ENCODE data around the gene PDLIM4.
A peak's percentile ranks its signal among the peaks of the same experiment; 100 is the strongest.

PDLIM4 gene

DNA sequence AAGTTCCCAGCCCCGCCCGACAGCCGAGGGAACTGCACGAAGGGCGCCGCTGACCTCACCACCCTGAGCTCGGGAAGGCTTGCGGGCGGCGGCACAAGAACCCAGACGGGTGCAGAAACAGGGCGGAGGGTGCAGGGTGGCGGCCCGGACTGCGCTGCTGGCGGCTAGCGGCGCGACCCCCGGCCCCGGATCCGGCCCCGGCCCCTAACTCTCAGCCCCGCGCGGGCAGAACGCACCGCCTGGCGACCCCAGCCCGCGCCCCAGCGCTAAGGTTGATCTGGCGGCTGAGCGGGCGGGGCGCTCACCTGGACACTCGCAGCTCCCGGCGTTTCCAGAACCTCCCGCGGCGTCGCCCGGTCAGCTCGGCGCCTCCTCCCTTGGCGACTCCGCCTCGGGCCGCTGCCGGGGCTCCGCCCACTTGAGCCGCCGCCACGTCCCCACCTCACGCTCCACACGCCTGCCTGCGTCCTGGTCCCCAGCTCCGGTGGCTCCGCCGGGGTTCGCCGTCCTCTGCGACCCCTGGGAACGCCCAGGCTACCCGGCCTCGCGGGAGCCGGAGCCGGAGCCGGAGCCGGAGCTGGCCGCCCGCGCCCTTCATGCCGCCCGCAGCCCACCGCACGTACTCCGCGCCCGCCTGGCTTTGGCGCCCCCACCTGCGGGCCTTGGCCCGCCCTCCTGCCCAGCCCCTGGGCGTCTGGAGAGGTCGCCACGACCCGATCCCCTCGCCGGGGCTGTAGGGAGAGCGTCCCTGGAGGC, 29.8 kb upstream of the PDLIM4 start, which contains the start of gene P4HA2:
P4HA2 (minus strand) TSS at position 369 of the 756 bp plus-strand sequence. CDS start 9,227 bp downstream, outside the sequence.
- DNase-seq = peak; percentile 34

DNA sequence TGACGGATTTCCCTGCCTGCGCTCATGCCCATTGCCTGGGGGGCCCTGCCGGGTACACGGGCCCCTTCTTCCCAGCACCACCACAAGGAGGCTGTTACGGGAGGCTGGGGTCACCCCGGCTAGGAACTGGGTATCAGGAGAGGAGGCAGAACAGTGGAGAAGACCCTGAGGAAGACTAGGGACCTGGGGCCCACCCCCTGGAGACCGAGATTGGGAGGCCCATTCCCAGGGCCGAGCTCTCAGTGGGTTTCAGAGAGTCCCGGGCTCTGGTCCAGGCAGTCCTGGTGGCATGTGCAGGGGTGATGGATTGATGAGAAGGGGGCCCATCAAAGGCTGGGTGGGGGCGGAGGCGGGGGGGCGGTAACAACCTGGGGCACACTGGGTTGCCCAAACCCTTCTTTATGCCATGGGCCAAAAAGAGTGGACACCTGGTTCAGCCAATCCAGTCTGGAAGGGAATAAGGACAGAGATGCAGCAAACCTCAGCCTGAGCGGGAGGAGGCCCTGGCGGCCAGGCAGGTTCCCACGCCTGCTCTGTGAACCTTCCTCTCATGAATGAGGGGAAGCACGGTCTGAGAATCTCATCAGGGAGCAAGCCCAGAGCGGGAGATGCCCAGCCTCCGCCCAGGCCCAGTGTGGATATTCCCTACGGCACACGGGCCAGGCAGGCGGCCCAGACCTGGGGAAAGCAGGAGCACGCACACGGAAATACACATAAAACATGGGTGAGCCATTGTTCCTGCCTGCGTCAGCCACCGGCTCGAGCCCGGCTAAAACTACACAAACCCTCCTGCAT, 29.1 kb upstream of the PDLIM4 start:
- DNase-seq = no peak

DNA sequence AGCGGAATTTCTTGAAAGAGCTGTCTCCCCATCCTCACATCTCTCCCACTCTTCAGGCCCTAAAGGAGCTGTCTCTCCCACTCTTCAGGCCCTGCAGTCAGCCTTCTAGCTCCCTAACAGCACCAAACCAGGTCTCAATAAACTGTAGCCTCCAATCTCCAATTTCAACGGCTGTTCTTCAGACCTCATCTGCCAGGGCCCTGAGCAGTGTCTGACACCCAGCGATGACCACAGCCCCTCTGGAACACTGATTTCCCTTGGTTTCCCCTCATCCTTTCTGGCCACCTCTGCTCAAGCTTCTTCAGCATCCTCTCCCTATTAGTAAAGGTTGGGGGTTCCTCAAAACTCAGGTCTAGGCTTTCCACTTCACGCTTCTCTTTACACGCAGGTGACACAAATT, 28.3 kb upstream of the PDLIM4 start:
- DNase-seq = no peak

DNA sequence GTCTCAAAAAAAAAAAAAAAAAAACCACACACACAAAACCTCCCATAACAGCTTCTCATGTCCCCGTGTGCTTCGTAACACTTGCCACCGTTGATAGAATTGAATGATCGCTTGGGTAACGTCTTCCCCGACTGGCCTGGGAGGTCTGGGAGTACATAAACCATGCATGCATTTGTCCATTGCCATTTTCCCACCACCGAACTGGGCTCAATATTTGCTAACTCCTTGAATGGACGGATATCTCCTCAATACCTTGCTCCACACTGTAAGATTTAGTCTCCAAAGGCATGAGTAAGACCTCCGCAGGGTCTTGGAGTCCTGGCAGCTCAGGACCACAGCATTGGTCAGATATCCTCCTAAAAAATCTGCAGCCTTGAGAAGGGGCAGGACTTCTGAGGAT, 26.6 kb upstream of the PDLIM4 start:
- no peak for DNase-seq

DNA sequence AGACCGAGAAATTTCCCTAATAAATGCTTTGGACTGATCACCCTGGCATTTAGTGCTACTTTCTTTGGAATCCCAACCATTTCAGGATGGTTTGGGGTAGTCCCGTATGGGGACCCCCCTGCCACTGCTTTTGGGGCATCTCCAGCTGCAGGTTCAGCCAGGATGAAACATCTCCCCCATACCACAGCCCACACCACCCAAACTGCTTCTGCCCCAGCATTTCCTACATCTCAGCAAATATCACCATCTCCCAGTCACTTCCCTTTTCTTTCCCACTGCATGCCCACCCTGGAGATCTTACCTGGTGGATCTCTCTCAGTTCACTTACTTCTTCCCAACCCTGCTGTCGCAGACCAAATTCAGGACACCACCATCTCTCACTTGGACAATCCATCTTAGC, 25.0 kb upstream of the PDLIM4 start:
- no peak for DNase-seq

DNA sequence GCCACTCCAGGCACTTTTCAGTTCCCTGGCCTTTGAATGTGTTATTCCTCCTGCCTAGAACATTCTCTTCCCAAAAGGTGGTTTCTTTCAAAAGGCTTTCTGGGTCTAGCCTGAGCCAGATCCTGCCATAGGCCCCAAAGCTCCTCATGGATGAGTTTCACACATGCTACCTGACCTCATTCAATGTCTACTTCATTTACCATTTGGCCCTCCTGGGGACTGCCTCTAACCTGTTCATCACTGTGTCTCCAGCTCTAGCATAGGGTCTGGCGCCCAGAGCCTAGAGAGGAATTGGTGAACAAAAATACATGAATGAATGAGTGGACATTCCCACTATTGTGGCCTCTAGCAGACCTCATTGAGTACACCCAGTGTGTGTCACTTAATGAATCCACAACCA, 24.4 kb upstream of the PDLIM4 start:
- no peak for DNase-seq

DNA sequence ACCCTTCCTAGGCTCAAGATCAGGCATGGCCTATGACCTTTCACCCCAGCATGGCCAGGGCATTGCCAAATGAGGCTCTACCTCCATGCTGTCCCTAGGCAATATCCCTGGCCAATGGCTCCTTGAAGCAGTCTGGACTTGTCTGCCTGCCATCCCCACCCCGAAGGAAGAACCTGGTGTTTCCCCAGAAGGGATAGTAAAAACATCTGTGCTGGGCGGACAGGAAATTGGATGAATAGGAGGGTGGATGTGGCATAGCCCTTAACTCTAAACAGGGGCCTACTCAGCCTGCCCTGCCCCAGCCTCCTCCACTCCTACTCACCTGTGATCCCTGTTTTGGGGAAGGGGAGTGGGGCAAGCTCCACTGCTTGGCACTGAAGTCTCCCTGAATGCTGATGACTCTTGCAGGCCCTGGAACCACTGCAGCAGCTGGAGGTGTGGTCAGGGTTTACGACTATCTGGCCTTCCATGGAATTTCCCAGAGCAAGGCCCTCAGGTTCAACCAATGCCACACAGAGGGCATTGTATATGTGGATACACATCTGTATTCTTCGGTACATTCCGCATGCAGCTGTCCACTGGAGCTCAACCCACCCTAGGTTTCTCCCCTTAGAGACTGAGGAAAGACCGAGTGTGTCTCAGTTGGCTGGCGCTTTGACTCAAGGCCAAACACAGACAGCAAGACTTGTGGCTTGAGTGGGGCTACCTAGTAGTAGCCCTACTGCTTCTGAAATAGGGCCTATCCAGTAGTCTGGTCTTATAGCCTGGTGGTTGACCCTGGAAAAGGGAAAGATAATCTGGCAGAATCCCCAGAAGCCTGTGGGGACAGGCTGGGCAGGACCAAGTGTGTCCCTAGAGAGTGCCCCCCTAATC, 23.4 kb upstream of the PDLIM4 start:
- DNase-seq = no peak

DNA sequence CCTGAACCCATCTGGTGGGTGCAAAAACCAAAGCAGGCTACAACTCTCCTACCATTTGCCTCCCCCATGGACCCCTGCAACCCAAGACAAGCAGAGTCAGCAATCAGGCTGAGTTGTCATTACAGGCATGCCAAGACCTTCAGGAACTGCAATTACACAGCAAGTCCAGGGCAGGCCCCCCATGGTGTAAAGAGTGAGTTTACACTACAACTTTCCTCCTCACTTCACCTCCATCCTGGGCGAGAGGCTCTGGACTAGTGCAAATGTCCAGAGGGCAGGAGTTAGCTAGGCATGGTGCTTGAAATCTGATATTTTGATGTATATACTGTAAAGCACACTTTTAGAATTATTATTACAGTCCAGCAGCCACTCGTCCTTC, 22.8 kb upstream of the PDLIM4 start:
- no peak for DNase-seq

DNA sequence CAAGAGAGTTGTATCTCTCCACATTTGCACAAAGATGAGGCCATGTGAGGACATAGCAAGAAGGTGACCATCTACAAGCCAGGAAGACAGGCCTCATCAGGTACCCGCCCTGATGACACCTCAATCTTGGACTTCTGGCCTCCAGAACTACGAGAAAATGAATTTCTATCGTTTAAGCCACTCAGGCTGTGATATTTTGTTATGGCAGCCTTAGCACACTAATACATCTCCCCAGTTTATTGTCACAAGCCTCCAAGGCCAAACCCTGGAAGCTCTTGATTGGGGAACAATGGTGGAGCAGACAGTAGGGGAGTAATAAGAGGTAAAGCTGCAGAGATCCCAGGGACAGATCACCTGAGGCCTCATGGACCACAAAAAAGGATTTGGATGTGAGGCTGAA, 22.2 kb upstream of the PDLIM4 start:
- DNase-seq = no peak

DNA sequence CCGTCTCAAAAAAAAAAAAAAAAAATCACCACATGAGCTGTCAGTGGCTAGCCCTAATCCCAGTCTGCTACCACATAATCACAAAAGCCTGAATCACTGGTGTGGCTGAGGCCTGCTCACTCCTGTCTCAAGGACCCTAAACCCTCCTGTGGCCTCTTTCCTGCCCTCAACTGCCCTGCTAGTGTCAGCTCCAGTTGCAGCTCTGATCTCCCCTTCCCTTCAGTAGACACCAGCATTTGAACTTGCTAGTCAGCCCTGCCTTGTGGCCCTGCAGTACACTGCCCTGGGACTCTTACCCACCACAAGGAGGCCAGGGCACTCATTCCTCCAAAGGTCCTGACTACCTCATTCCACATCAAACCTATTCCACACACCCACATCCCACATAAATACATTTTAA, 20.4 kb upstream of the PDLIM4 start:
- no peak for DNase-seq

DNA sequence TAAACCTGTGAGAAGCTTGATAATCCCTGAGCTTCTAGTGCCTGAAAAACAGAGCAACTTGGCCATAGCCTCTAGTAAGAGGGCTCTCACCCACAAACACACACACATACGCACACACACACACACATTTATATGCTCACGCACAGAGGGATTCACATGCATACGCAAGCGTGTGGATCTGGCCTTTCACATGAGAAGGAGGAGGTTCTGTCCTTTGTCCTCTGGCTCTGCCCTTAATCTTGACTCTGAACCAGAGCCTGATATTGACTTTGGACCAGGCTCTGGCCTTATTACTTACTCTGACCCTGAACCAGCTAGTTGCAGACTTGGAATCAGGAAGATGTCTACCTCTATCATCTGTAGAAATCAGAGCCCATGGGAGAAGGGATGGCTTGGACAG, 19.8 kb upstream of the PDLIM4 start:
- DNase-seq = no peak

DNA sequence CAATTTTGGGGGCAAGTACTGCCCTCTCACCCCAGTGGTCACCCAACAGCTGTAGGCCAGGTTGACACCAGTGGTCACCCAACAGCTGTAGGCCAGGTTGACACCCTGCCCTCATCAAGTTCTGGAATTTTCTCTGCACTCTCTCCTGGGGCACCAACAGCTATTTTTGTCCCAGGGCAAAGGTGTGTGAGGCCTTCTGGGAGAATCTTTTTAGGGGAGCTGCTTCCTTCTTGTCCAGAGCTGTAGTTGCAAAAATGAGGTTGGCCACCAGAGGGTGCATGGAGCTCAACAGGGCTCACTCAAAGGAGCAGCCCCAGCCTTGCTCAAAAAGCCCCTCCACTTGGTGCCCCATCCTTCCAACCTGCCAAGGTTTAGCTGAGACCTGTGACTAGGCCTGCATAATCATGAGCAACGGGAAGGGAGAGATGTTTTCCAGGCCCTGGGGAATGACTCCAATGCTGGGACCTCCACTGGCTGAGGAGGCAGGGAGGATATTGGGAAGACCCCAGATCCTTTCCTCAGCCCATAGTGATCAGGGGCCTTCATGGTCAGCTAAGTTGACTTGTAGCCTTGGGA, 19.2 kb upstream of the PDLIM4 start:
- DNase-seq = peak; percentile 7

DNA sequence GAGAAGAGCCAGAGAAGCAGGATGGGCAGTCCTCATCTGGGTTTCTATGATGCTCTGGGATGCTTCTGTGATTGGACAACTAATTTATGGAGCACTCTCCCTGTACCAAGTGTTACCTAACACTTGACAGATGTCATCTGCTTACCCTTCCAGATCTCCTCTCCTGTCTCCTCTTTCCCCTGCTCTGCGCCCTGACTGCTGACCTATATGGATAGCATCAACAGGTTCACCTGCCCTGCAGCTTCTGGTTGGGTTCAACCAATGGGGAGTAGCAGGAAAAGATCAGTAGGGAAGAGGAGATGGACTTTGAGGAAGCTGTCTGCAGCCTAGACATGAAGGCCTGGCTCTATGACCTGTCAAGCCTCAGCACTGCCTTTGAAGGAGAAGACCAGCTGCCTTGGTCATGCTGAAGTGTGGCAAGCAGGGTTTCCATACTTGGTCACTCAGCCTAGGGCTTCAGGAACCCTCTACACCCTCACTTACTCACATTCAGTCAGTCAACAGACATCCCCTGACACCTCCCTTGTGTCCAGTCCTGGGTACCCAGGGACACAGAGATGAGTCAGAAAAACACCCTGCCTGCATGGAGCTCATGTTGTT, 18.5 kb upstream of the PDLIM4 start:
- no peak for DNase-seq

DNA sequence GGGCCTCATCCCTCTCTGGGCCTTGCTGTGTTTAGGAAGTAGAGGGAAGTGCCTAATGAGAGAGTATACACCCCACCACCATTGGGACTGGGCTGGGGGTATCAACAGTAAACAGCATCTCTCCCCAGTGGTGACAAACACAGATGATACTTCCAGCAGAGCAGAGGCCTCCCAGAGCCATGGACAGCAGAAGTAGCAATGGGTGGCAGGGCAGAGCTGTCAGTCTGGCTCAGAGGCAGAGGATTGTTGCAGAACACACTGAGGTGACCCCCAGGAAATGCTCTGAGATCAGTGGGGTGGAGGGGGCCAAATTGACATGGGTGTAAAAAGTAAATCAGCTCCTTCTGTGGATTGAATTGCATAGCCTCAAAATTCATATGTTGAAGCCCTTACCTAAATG, 17.7 kb upstream of the PDLIM4 start:
- DNase-seq = no peak

DNA sequence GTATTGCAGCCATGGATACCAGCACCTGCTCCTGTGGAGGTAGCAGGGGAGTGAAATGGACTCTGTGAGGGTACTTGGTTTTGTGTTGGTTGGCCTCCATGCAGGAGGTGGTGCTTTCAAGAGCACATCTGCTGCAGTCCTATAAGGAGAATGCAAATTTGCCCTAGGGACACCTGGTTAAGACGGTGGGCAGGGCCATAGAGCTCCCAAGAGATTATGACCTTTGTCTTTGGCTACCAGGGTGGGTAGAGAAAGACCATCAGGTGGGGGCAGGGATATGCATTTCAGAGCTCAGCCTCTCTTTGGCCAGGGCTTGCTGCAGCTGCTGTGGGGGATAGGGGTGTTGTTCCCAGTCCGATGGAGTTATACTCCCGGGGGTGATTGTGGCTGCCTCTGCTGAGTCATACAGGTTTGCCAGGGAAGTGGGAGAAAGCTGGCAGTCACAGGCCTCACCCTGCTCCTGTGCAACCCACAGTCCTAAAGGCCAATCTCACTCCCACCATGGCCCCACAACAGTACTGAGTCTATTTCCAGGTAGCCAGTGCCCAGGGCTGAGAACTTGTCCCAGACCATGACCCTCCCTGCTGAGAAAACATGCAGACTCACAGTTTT, 14.0 kb upstream of the PDLIM4 start:
- DNase-seq = no peak

DNA sequence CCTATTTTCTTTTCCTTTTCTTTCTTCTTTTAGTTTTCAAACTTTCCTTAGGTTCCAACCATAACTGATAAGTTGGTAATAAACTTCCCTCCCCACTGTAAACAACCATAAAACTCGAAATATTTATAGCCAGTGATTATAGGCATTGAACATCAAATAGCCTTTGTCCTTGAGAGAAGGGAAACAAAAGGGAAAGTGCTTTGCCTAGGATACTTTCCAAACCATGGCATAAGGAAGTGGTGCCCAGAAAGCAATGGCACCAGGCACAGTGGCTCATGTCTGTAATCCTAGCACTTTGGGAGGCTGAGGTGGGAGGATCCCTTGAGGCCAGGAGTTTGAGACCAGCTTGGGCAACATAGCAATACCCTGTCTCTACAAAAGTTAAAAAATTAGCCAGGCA, 11.9 kb upstream of the PDLIM4 start:
- DNase-seq = no peak

DNA sequence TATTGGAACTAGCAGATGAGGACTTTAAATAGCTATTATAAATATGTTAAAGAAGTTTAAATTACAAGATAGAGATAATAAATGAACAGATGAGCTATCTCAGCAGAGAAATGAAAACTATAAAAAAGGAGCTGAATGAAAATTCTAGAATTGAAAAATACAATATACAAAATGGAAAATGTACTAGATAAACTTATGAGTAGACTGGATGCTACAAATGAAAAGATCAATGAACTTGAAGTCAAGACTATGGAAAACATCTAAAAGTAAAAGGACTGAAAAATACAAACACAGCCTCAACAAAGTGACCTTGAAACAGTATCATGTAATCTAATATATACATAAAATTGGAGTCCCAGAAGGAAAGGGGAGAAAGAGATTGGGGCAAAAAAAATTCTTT, 10.7 kb upstream of the PDLIM4 start:
- no peak for DNase-seq

DNA sequence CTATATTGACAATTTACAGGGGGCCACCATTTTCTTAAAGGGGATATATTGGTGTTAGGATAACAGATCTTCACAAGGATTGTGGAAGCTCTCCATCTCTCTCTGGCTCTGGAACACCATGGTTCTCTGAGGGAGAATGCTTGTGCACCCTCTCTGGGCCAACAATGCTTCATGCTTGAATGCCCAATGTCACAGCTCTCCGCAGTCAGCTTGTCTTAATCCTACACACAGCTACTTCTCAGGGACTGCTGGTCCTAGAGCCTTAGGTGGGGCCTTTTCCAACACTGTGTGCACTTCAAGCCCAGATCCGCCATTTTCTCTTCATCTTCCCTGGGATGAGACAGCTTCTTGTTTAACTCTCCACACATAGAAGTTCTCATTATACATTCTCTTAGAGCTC, 6.9 kb upstream of the PDLIM4 start:
- DNase-seq = no peak

DNA sequence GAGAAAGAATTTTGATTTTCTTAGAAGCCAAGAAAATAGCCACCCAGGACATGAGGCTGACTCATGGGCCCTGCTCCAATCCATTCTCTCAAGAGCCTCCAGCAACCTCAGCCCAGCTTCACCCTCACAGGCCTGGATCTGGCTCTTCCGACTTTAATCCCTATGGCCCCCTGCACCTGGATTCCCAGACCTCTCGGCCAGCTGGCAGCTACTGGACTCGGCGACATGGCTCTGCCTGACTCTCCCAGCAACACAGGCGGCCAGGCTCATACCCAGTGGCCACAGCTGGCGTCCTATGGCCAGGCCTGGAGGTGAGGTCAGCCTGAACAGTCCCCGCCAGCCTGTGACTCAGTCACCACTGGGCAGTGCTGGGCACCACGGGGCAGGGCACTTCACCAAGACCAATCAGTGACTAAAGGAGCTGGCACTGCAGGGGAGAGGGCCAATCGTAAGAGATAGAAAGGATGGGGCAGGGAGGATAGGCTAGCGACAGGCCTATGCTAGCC, 6.2 kb upstream of the PDLIM4 start:
- DNase-seq = no peak

DNA sequence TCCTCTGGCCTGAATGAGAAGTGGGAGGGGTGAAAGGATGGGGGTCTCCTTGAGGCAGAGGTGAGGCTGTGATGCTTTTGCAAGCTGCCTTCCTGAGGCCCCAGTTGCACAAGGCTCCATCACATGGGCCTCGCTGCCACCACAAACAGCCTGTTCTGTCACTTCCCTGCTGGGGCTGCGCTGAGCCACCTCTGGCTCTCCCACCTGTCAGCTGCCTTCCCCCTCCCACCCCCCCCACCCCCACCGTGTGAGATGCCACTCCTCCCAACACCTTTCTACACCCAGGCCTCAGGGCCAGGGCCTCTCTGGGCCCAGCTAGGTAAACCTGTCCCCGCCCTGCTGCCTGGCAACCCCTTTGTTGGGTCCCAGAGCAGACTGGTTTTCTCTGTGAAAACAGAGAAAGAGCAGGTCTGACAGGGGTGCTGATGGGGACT, 4.5 kb upstream of the PDLIM4 start:
- DNase-seq = no peak

DNA sequence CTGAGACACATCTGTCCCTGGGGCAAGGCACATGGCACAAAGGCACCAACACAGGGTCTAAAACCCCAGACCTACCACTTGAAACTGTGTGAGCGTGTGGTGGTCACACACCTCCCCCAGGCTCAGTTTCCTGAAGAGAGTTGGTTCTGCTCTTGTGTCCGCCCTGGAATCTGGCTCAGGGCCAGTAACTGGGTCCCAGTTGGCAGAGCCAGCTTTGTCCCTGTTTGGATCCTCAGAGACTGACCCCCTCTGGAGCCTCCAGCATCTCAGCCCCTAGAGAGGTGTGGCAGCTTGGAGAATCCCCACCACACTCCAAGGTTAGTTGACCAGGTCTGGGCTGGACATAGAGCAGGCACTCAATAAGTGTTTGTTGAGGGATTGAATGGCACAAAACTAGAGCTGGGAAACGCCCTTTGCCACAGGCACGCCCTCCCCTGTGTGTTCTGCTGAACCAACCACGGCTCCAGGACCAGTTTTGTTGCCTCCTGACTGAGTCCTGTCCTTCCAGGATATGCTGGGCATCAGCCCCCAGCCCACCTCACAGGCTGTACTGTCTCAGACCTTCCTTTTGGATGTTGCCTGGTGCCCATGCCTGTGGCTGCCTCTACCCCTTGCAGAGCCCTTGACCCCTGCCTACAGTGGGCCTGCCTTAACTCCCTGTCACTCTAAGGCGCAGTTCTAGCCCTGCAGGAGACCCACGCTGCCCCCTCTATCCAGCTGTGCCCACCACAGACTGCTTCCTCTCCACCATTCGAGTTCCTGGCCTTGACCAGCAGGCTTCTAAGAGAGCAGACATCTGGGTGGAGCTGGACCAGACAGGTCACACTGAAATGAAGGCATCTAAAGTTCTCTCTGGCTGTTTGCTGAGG, 3.8 kb upstream of the PDLIM4 start:
- no peak for DNase-seq

All from NCI-H1105 treated with DMSO at 0.1 percent for 48 hours (cell line).